Fibroblast of upper back skin (primary cell): ENCODE results near the gene HDLBP.
"Not testable (repeated sequence)": the region's sequence is repeated elsewhere in the genome, so short reads cannot be mapped to it uniquely, and the experiment has no call there.

Experiments
- DNase-seq: peaks from one replicate; pipeline ENCODE4 v3.0.0-alpha.2; 2013

The HDLBP gene

DNA sequence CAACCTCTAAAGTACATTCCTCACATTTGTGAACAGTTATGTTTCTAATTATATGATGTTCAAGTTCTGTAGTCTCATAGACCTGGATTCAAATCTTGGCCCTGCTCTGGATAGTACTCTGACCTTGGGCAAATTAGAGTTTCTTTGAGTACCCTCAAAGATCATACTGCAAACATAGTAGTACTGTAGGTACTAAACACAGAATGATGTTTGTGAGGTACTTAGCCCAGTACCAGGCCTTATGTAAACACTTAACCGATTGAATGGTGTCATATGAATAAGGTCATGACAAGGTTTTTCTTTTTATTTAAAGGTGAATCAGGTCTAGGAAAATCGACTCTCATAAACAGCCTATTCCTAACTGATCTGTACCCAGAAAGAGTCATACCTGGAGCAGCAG is 19.3 kb upstream of the HDLBP start:
- DNase-seq = no peak

GRCh38 chr2:241330616-241330981 is 15.1 kb upstream of the HDLBP start:
- DNase-seq = no peak

DNA sequence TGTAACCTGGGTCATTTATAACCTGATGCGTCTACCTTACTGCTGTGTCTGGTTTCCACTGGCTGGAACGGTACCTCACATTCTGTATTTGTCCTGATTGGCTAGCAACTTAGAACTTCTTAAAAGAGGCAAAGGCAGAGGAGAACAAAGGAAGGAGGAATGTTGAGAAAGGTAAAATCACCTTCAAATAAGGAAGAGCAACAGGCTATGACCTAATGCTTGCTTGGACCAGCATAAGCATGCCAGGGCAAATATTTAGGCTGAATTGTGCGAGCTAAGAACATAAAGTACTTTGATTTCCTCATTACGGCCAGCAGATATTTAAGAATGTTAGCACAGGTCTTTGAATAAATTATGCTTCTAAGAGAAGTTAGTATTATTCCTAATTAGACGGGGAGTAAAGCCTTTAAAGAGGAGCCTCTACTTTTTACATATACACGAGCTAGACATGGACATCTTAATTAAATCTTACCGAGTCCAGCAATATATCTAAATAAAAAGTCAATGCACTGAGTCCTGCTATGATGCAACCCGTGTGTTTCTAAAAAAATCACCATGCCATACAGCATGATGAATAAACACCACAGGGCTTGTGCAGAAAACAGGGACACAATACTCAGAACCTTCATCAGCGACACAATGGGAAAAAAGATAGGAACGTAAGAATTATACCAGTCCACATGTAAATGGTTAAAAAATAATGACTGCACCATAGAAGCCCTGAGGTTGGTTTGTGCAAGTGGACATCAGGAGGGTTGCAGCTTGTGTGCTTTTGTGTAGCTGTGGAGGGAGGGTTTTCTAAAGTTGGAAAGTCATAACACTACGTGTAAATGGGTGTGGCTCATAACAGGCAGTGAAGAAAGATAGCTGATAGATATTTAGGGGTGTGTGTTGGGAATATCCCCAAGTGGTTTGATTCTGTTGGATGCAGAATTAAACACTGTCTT is 14.5 kb upstream of the HDLBP start:
- DNase-seq = no peak

DNA sequence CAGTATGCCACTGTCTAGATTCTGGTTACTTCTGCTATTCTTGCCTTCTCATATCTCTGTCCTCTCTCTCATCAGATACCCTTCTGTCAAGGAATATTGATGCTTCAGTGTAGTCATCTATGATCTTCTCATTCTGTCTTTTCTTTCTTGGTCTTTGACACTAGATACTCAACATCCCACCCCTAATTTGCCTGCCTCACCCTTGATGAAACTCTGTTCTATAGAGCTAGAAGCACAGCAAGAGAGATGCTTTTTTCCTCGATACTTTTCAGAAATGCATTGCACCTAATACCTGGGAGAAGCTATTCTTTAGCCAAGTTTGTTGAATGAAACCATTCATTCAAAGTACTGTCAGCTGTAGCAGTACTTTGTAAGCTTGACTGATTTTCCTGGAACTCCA is 9.8 kb upstream of the HDLBP start:
- no peak for DNase-seq

DNA sequence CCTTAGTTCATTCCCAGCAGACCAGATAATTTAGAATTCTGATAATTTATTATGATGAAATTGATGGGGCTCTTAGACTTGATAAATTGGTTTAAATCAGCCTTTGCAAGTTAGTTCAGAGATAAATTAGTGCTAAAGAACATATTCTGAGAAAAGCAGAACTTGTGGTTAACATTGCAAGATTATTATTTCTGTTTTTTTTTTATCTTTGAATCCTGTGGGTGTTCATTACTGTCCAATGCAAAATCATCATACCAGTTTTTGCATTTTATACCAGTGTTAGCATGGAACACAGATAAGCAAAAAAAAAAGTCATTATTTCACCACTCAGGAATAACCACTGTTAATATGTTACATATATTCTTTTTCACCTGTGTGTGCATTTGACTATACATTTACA is 9.3 kb upstream of the HDLBP start:
- no peak for DNase-seq

DNA sequence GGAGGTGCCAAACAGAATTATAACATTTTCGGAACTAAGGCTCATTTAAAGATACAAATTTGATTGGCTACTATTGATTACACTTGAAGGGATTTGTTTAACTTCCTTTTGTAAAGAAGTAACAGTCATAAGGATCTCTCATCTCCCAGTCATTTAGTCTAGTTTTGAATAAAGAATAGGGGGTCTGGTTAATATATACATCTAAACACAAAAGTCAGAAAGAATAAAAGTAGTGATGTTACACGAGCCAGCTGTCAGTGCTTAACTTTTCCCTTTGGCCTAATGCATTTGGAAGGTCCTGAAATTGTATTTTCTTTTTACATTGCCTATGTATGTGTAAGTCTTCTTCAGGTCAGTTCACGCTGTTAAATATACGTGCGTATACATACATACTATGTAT is 8.3 kb upstream of the HDLBP start:
- DNase-seq = no peak

- no peak for DNase-seq
These were observed 6.4 kb upstream of the HDLBP start for GRCh38 chr2:241321886-241322285.

DNA sequence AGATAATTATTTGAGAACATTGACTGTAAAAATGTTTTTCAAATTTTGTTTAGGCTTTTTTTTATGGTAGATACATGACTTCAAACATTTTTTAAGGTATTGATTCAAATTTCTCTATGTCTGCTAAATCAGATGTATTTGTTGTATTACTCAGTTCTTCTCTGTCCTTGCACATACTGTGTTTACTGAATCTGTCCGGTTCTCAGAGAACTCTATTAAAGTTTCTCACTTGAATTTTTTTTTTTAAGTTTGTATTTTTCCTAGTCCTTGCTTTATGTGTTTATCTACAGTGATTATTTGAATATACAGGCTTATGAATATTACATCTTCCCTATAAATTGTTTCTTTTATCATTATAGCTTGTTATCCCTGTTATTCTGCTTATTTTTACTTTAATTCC is 5.6 kb upstream of the HDLBP start:
- no peak for DNase-seq

- no peak for DNase-seq
These were observed 4.9 kb upstream of the HDLBP start for GRCh38 chr2:241320394-241320793.

- not testable (repeated sequence) for DNase-seq
These were observed 3.4 kb upstream of the HDLBP start for GRCh38 chr2:241318830-241319229.

DNA sequence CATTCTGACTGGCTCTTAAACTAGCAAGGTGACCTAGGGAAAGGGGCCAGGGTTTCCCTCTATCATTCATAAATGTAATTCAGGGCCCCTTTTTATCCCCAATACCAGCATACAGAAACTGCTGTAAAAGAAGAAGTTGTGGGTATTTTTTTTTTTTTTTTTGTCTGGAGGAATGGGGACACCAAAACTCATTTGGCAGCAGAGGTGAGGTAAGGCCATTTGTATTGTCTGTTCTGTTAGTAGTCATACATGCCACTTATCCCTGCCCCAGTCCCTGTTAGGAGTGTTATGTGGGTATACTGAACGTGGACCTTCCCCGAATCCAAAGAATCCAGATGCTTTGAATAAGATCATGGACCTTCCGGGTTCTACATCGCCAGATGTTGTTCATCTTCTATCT is 1.9 kb upstream of the HDLBP start:
- no peak for DNase-seq

- no peak for DNase-seq
These were observed 1.4 kb upstream of the HDLBP start for GRCh38 chr2:241316825-241317224.

DNA sequence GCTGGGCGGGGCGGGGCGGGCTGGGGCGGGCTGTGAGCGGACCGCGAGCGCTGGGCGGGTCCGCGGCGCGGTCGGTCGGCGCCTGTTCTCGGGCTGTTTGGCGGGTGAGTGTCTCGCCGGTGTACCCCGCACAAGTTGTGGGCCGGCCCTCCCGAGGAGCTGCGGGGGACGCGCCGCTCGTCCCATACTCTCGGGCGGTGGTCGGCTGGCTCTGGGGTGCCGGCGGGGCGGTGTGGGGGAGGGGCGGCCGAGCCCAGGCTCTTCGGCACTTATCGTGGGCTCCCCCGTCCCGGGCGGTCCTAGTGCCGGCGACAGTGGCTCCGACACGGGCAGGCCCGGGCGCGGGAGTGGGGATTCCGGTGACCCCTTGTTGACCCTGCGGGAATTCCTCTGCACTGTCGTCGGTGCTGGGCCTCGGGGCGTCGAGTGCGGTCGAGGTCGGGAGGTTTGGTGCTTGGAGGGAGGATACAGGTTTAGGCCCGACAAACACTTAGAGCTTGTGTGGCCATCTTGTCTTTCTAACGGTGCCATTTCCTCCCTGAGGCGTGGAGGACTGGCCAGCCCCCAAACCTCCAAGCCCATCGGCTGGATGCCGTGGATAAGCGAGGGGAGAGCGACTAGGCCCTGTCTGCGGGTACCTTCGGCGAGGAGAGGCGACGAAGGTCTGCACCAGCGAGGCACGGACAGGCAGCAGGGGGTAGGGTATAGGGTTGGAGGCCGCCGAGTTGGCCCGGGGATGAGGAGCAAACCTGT is 583 bp upstream of the HDLBP start, which contains the start of gene SEPTIN2:
Gene SEPTIN2 (plus strand): TSS at position 47 of the 753 bp plus-strand sequence. CDS start 8,308 bp downstream, outside the sequence.
- DNase-seq = peak; percentile 56

DNA sequence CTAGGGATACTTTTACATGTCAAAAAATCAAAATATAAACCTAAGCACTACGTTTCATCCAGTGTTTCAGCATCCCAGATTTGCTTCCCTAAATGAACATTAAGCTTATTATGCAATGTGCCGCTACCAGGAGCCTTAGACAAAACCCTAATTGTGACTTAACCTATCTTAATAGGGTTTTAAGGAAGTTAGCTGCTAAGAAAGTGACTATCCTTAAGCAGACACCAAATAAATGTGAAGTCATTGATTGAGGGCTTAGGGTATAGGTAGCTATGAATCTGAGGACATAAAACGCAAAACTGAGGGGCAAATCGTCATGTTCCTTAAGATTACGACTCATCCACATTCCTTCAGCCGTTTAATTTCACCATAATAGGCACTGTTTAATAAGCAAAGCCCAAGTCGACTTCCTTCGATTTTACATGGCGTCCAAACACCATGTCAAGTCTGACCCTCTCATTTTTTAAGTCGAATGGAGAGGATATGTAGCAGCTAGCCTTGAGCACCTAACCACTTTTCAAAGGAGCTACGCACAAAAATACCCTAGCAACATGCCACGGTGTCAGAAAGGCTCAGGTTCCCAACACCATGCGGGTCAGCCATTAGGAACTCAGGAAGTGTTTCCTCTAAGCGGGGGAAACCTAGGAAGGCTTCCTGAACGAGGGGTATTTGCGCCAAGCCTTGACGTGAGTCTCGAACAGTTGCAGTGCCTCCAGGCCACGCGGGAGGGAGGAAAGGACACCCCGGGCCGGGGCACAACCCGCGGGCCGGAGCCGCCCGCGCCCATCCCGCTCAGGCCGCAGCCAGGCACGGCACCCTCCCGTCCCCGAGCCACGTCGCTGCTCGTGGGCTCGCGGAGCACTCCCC is 1.0 kb downstream of the HDLBP start:
- peak; percentile 37 for DNase-seq

GRCh38 chr2:241313543-241314095 is 1.9 kb downstream of the HDLBP start:
- DNase-seq = no peak

- DNase-seq = peak; percentile 35
These were observed 3.4 kb downstream of the HDLBP start for GRCh38 chr2:241312082-241312481.

DNA sequence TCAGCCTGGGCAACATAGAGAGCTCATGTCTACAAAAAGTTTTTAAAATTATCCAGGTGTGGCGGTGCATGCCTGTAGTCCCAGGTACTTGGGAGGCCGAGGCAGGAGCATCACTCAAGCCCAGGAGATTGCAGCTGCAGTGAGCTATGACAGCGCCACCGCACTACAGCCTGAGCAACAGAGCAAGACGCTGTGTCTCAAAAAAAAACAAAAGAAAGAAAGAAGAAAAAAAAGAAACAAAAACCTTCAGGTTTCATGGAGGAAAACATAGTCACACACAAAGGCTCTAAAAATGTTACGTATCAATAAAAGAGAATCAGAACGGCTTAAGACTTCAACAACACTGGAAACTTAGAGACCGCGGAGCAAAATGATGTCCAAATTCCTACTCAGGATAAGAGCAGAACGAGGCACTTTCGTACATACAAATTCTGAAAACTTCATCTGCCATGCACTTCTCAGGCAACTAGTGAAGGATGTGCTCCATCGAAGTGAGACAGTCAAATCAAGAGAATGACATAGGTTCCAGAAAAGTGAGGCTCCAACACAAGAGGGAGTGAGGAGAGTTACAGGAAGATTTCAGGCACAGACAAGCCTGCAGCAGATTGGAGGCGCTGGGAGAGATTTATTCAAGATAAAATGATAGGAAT is 4.4 kb downstream of the HDLBP start:
- DNase-seq = no peak

DNA sequence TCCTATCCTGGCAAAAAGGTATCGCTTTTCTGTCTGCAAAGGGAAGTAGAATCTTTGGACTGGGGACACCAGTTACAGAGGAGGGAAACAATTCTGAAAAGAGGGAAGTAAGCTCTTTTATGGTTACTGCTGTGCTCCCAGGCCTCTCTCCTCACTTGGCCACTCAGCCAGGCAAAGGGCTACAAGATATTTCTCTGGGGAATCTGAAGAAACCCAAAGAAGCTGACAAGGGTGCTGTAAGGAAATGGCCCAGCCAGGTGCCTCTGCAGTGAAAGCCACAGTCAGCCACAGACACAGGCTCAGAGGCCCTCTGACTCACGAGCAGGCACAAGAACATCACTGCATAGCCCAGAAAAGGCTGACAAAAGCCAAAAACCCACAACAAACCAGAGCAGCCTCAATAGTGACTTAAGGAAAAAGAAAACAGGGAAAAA is 5.8 kb downstream of the HDLBP start:
- DNase-seq = peak; percentile 48

GRCh38 chr2:241308832-241309500 is 6.5 kb downstream of the HDLBP start:
- DNase-seq = no peak

DNA sequence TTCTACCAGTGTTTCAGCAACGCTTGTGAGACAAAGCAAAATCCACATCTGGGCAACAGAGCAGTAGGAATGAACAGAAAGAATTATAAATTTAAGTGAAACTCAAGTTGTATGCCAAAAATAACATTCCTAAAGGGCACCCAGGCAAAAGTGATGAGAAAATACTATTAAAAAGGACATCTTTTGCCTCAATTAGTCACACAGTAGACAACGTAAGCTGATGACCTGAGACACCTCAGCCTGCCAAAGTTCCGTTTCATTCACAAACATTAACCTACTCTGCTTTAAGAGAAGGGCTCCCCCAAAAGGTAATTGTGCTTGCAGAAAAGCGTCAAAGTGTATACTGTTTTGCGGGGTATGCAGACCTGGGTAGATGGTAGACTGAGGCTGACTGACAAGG is 7.2 kb downstream of the HDLBP start:
- DNase-seq = peak; percentile 13

- no peak for DNase-seq
These were observed 8.4 kb downstream of the HDLBP start for GRCh38 chr2:241307055-241307454.
